GM19035 (cell line): Measurements from ENCODE around the gene SNAPC5.

ENCODE experiments used
- ATAC-seq: cut with Tn5 transposase; IDR thresholded peaks from one replicate; pipeline ENCODE4 v1.9.1; 2021; ENCODE audit not compliant: unreplicated experiment

The SNAPC5 gene

GRCh38 chr15:66459818-66460615 is 37.5 kb downstream of the SNAPC5 start:
- no peak for ATAC-seq

GRCh38 chr15:66456211-66456610 is 41.4 kb downstream of the SNAPC5 start:
- no peak for ATAC-seq

GRCh38 chr15:66454143-66454542 is 43.4 kb downstream of the SNAPC5 start:
- no peak for ATAC-seq

GRCh38 chr15:66452971-66453580 is 44.5 kb downstream of the SNAPC5 start:
- ATAC-seq: no peak

GRCh38 chr15:66452420-66452819 is 45.1 kb downstream of the SNAPC5 start:
- ATAC-seq: no peak
